Cardiac septum (tissue), 1 donor: ENCODE data around the gene PRPH. TPM values are rescaled to one million over a fixed set of nuclear protein-coding genes. Genes with fewer than 3 reads are reported as not detected.
A peak's percentile ranks its signal among the peaks of the same experiment; 100 is the strongest.
"Not testable (repeated sequence)": the region's sequence is repeated elsewhere in the genome, so short reads cannot be mapped to it uniquely, and the experiment has no call there.

ENCODE experiments used
- DNase-seq: peaks from one replicate; pipeline ENCODE4 v3.0.0-alpha.2; 2020; ENCODE audit warnings: low spot score
- intact Hi-C: fragments of 100-400 bp; cut with DNase I; formaldehyde crosslinking; loops from one replicate; pipeline ENCODE4 v1.14.0; 2022
- total RNA-seq: library from RNA; stranded (reverse); fragmentation: NEBNext Ultra II Directional; extraction: Animal tissue kit (Norgen Biotek cat#: 25700); gene quantifications from one replicate; pipeline ENCODE4 v1.2.1, GENCODE V29; 2021
- donor health status: DM: no; HTN: no; CAD: no.

PRPH gene
- total RNA-seq, 1 donor from 2014 or later: 0.38 TPM

DNA sequence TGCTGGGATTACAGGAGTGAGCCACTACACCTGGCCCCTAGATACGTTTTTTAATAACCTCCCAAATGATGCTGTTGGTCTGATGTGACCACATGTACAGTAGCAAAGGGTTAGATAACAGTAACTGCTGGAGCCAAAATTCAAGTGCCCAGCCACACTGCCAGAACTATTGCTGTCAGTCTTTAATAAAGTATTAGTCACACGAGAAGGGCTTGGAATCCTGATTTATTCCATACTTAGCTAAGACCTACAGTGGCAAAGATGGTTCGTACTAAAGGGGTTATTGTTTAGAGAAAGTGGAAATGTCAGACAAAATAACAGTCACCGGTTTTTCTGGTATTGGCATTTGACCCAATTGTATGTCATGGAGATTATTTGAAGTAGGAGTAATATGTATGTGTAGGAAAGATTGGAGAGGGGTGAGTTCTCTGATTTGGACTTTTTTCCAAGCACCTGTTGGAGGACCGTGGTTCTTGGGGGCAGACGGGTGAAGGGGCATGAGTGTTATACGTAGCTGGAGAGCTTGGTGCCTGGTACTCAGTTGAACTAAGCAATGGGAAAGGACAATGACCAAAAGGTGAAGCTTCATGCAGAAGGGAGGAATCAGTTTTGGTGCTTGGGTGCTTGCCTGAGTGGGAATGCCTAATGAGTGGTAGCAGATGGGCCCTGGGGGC is 20.4 kb upstream of the PRPH start:
- DNase-seq: no peak
- intact Hi-C loops: no loop called here

DNA sequence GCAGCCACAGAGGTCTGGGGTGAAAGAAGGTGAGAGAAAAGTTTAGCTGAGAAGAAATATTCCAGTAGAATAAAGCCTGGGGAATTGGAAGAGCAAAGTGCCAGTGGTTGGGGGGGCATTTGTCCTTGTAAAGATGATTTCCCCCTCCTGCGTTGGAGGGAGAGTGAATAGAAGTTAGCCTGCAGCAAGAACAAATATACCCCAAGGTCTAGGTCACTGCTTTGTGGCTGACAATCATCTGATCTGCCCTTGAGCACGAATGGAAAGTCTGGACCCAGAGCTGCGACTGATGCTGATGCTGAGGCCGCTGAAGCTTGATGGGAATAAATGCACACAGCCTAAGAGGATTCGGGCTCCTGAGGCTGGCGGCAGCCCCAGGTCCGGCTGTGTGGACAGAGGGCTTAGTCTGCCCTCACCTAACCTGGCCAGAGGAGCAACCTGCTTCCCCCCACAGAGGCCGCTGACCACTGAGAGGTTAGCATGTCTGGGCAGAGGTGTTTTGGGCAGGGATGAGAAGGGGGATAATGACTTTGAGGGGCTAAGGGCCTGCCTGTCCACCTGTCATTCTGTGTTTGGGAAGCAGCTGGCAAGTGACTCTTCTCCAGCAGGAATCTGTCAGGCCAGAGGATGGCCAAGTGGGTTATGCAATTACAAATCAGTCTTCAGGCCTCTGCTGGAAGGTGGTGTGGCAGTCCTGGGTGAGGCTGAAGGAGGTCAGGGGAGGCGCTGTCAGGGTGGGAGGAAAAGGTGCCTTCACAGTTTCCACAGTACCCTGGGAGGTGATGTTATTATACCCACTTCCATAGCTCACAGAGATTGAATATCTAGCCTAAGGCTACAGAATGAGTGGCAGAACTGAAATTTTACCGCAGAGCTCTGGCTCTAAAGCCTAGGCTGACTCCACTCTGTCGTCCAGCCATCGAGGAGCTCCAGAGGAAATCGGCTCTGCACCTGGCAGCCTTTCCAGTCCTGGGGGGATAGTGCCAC is 18.4 kb upstream of the PRPH start:
- no peak for DNase-seq
- intact Hi-C loops: no loop called here

DNA sequence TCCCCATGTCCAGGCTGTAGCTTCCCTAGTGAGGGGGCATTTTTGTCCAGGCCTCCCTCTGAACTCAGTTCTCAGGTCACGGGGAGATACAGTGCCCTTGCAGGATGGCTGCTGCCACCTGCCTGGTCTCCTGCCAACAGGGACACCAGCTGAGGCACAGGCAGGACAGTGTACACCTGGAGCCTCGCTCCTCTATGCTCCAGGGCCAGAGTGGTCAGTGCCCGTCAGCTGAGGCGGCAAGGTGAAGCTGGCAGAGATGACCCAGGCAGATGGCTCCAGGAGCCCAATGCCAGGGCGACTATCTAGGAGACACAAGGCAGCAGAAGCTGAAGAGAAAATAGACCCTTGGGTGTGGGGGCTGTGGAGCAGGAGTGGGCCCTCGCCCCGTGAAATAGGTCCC is 17.5 kb upstream of the PRPH start:
- DNase-seq: no peak
- intact Hi-C loops: no loop called here

DNA sequence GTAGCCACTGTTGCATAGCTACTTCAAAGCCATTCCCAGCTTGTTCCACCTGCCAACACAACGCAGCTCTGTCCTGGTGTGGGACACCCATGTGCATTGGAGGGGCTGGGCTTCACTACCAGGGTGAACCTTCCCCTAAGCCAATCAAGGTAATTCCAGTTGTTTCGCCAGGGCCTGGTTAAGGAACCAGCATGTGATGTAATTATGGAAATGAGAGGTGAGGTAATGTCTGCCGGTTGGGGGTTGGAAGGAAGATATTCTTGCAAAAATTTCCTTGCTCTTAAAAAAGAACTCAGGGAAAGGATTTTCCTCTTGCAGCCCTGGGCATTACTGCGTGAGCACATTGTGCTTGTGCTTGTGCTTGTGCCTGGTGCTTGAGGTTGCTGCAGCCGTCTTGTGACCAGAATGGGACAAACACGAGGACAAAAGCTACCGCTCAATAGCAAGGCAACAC is 15.2 kb upstream of the PRPH start:
- intact Hi-C loops: no loop called here
- DNase-seq: no peak

DNA sequence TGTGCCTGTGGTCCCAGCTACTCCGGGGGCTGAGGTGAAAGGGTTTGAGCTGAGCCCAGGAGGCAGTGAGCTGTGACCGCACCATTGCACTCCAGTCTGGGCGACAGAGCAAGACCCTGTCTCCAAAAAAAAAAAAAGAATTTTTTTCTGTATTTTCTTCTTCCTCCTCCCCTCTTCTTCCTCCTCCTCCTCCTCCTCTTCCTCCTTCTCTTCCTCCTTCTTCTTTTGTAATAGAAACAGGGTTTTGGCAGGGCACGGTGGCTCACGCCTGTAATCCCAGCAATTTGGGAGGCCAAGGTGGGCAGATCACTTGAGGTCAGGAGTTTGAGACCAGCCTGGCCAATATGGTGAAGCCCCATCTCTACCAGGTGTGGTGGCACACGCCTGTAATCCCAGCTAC is 14.4 kb upstream of the PRPH start:
- DNase-seq, intact Hi-C loops: not testable (repeated sequence)

DNA sequence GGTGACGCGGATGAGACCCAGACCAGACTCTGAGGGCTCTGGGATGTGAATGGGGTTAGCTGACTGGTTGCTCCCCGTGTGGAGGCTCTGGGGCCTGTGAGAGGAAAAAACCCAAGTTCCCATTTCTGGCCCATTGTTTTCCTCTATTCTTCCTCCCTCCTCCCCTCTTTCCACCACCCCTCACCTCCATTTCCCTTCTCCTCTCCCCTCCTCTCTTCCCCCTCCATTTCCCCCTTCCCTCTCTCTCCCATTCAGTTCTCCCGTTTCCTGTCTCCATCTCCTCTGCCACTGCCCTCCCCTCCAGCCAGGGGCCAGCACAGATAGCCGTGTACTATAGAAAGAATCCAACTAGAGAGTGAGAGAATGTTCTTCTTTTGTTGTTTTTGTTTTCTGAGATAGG is 12.6 kb upstream of the PRPH start:
- intact Hi-C loops: no loop called here
- no peak for DNase-seq

DNA sequence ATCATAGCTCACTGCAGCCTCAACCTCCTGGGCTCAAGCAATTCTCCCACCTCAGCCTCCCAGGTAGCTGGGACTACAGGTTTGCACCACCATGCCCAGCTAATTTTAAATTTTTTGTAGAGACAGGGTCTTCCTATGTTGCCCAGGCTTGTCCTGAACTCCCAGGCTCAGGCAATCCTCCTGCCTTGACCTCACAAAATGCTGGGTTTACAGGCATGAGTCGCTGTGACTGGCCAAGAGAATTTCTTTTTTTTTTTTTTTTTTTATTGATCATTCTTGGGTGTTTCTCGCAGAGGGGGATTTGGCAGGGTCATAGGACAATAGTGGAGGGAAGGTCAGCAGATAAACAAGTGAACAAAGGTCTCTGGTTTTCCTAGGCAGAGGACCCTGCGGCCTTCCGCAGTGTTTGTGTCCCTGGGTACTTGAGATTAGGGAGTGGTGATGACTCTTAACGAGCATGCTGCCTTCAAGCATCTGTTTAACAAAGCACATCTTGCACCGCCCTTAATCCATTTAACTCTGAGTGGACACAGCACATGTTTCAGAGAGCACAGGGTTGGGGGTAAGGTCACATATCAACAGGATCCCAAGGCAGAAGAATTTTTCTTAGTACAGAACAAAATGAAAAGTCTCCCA is 12.1 kb upstream of the PRPH start:
- intact Hi-C loops, DNase-seq: not testable (repeated sequence)

DNA sequence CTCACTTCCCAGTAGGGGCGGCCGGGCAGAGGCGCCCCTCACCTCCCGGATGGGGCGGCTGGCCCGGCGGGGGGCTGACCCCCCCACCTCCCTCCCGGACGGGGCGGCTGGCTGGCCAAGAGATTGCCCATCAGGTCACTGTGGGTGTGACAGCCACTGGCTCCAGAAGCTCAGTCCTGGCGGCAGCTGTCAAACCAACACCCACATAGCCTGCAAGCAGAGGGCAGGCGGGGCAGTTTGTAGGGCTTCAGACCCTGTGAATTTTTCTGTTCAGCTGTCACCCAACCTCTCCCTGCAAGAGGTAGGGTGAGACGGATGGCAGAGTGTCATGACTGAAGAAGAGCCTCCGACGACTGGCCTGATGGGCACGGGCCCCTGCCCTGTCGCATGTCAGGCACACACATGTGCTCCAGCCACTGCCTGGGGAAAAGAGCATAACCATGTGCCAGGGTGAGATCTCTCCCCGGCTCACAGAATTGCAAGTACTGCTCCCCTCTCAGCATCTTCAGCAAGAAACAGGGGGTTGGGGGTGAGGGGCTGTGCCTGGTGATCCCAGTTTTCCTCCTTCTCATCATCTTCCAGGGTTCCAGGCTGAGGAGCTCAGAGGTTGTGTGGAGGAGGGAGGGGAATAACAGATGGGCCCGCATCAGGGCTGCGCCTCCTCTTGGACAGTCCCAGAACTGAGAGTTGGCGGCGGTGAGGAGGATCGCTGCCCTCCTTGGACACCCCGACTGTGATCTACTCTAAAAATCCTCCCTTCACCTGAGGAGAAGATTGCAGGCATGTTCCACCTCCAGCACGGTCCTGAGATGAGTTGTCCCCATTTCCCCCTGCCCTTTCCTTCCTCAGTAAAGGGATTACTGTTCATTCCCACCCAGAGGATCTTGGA is 11.2 kb upstream of the PRPH start:
- no peak for DNase-seq
- intact Hi-C loops: no loop called here

DNA sequence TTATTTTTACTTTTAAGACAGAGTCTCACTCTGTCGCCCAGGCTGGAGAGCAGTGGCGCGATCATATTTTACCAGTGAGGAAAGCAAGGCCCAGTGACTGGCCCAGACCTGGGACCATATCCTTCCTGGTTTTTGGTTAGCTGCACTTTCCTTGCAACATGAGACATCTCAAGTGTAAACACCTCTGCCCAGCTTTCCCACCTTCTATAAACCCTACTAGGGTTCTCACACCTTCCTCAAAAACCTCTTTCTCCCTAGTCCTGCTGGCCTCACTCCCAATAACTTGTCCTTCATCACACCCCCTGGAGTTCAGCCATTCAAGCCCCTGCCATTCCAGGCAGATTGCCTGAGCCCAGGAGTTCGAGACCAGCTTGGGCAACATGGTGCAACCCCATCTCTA is 10.3 kb upstream of the PRPH start:
- DNase-seq: no peak
- intact Hi-C loops: no loop called here

DNA sequence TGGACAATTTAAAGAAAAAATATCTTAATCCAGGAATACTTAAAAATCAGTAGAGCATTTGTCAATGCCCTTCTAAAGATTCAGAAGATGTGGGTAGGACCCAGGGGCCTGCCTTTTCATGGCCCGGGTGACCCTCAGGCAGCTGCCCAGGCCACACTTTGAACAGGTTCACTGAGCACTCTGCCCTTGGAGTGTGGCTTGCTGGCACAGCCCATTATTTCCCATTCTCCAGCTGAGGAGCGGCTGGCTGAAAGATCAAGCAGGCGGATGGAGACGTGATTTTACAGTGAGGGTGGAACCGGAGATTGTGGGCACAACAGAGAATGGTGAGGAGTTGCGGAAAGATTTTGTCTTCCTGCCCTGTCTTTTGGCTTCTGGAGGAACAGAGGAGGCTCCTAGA is 7.1 kb upstream of the PRPH start:
- intact Hi-C loops: loop anchor here (2.0 kb wide), 1 partner anchor 59 kb away; the partner anchor contains the start of gene DNAJC22
- DNase-seq: peak; percentile 29

DNA sequence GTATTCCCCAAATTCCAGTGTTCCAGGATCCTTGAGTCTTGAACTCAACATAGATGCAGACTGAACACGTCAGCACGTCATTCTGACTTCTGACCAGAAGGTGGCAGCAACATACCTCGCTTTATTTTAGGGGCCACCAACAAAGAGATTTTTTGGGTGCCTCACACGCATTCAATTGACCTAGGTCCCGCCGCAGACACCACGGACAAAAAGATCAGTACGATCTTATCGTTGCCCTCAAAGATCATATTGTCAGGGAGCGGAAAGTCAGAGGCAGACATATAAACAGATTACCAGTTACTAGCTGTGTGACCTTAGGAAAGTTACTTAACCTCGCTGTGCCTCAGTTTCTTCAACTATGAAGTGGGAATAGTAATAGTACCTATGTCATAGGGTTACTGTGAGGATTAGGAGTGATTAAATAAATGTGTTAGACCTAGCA is 6.5 kb upstream of the PRPH start:
- intact Hi-C loops: loop anchor here (2.0 kb wide), 1 partner anchor 58 kb away; the partner anchor contains the start of gene DNAJC22
- DNase-seq: peak; percentile 75

DNA sequence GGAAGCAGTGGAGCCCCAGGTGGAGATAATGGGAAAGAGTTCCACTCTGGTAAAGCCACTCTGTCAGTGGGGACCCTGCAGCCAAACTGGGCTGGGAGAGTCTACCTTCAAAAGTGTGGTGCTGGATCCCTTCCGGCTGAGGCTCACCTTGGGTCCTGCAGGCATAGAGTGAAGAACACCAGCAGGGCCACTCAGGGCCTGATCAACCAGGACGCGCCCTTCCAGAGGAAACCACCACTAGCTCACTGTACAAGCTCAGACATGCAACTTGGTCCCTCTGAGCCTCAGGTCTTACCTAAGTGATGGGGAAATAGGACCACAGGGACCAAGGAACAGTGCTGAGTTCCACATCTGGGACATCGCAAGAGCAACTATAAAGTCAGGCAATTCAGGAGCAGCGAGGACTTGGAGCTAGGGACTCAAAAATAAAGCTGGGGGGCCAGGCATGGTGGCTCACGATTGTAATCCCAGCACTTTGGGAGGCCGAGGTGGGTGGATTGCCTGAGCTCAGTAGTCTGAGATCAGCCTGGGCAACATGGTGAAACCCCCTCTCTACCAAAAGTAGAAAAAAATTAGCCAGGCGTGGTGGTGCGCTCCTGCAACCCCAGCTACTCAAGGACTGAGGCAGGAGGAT is 5.9 kb upstream of the PRPH start:
- intact Hi-C loops: loop anchor here (2.0 kb wide), 1 partner anchor 58 kb away; the partner anchor contains the start of gene DNAJC22

DNA sequence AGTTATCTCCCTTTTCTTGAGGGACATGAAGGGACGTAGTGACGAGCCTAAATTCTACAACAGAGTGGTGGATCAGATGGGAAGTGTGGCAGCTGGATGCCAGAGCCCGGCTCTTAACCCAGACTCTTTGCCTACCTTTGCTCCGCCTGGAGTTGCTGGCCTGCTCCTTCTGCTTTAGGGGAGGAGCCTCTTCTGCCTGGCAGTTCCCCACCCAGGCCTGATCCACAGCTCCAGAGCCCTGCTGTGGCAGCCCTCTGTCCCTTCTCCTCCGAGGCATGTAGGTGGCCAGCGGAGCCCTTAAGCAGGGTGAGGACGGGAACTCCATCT is 2.3 kb upstream of the PRPH start:
- intact Hi-C loops: no loop called here
- no peak for DNase-seq

More for the DNA sequence above, 5.9 kb upstream of the PRPH start:
- DNase-seq: peak; percentile 47

DNA sequence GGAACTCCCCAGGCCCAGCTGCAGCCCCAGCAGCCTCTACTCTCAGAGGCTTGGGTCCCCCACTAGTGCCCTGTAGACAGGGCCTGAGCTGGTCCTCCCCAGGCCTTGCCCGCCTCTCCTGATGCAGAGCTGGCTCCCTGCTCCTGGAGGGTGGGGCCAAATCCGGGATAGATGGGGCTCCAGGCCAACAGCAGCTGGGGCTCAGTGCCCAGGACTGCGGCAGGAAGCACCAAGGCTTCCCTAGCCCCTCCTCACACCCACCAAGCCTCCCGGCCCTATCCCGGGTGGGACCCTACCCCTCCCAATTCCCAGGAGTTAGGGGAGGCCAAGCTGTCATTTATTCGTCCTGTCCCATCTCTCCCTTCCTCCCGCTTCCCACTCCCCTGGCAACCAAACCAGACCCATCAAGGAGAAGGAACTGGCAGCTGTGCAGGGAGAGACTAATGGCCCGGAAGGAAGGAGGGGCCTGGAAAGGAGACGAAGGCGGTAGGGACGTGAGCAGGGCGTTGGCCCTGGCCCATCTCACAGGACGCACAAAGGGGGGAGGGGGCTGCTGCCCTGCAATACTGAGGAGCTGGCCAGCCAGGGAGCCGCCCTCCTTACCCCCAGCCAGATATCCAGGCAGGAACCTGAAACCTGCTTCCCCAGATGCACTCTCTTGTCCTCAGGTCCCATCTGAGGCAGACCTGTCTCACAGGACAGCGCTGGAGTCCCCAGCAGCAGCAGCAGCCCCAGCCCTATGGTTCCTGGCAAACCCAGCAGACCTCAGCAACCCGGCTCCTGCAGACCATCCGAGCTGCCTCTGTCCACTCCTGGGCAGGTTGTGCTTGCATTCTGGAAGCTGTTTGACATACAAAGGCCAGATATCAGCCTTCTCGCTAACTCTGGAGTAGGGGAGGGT is 1.6 kb upstream of the PRPH start:
- intact Hi-C loops: no loop called here
- no peak for DNase-seq

DNA sequence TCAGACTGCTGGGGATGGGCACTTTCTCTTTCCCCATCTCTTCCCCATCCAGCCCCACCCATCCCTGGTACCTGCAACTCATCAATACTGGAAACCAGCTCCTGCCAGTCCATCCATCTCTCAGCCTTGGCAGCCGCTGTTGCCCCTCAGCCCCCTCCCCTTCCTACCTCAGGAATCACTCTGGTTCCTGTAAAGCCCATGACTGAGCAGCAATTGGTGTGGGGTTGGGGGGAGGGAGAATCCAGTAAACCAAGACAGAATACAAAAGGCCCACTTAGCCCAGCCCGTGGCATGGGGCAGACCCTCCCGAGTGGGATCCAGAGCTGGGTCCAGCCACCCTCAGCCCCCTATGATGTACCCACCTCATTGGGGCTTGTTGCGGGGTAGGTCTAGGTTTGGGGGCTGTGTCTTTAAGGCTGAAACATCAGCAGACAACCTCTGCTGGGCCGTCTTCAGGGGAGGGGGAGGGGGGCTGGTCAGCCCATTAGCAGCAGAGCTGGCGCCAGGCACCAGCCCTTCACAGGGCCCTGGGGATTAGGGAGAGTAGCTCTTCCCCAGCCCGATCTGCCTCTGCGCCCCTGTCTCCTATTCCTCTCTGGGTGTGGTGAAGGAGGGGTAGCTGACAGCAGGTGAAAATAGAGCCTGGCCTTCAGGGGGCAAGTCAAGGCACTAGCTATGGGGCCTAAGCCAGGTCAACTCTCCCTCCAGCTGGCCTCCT is 702 bp upstream of the PRPH start:
- DNase-seq: no peak
- intact Hi-C loops: no loop called here

DNA sequence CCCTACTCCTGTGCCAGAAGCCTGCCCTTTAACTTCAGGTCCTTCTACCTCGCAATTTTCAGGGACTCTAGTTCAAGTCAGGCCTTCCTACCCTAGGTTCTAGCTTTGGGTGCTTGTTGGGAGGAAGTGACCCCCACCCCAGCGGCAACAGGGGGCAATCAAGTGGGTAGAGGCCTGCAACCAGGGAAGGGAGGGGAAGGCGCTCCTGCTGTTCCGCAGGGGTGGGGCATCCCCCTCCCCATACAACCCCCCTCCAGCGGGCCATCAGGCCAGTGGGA is 204 bp upstream of the PRPH start:
- intact Hi-C loops: no loop called here
- DNase-seq: no peak

DNA sequence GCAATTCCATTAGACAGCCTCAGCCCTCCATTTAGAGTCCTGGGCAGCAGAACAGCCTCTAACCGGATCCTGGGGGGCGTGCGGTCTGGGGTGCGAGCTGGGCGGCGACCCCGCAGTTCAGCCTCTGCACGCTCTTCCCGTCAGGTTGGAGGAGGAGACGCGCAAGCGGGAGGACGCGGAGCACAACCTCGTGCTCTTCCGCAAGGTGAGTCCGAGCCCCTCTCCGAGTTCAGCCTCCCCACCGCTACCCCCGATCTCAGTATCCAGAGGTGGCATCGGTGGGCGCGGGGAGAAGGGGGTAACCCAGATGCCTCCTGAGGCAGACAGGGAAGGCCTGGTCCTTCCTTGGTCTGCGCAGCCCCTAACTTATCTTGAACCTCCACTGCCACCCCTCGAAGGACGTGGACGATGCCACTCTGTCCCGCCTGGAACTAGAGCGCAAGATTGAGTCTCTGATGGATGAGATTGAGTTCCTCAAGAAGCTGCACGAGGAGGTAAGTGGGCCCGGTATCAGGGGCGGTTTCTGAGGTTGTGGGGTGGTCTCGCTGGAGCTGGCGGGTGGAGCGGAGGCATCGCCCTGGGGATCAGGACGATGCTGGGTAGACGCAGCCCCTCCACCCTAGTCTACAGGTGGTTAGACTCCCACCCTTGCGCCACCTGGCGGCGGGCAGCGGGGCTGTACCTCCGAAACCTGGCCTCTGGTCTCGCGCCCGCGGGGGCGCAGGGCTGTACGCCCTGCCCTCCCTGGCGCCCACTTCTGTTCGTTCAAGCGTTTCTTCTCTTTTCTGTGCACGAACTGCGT is 1.3 kb downstream of the PRPH start:
- intact Hi-C loops: no loop called here
- DNase-seq: peak; percentile 79
